ENCODE results near the gene ALLC. TPM values are rescaled to one million over a fixed set of nuclear protein-coding genes. Genes with fewer than 3 reads are reported as not detected.

The ALLC gene
- total and polyA plus RNA-seq, 10 donors: not detected

DNA sequence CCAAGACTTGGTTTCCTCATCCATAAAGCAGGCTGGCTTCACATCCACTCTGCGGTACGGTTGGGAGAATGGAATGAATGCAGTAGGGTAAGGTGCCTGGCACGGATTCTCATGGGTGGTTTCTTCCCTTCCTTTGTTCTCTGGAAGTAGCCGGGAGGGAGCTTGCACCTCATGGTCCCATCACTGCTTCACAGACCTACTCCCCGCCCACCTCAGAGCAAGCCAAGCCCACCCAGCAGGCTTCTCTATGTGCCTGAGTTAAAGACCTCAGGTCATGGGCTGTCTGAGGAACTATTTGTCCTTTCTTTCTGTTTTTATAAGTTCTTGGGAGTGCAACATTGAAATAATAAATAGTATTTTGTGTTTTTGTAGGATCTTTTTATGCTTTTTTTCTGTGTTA is 48.9 kb downstream of the ALLC start:
- Histone ChIP-seq H3K27me3 (replicated peaks in 1 of 7) (peaks cover 0 to 51% (median 21%) of the 10 kb centered on the region in 7 donors), H3K27ac (no peak overlapping the region)
- 76 to 92% (median 84%) methylated on average over 5 of the region's 5 CpGs for WGBS, 5 donors

DNA sequence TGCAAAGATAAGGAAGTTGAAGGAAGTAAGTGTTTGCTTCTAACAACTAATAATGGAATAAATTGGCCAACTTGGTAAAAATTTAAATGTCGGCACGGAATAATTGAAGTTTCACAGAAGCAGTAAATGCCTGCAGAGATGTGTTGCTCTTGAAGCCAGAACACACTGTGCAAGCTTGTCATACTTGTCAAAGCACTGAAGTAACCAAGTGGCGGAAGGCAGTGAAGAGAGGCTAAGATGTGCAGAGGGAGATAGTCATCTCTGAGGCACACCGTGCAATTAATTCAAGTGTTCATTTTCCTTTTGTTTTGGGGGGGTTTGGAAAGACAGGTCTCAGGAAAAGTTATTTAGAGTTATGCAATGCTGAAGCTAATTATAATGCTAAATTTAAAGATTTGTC is 50.6 kb downstream of the ALLC start:
- 90 to 97% (median 91%) methylated on average over 4 of the region's 4 CpGs for WGBS, 5 donors
- Histone ChIP-seq H3K27ac (no peak overlapping the region), H3K27me3 (replicated peaks in 1 of 7) (peaks cover 0 to 35% (median 8%) of the 10 kb centered on the region in 7 donors), H3K36me3 (no peaks in the 10 kb centered on the region), H3K4me1 (peaks cover 0 to 5% (median 2%) of the 10 kb centered on the region in 6 donors), H3K4me3 (no peak overlapping the region), H3K9me3 (peaks cover 0 to 6% (median 0%) of the 10 kb centered on the region in 8 donors)
- DNase-seq: no peak
- TF ChIP-seq POLR2A (IDR thresholded peaks at IDR 0.05): no peak
- TF ChIP-seq, protein P1, sequence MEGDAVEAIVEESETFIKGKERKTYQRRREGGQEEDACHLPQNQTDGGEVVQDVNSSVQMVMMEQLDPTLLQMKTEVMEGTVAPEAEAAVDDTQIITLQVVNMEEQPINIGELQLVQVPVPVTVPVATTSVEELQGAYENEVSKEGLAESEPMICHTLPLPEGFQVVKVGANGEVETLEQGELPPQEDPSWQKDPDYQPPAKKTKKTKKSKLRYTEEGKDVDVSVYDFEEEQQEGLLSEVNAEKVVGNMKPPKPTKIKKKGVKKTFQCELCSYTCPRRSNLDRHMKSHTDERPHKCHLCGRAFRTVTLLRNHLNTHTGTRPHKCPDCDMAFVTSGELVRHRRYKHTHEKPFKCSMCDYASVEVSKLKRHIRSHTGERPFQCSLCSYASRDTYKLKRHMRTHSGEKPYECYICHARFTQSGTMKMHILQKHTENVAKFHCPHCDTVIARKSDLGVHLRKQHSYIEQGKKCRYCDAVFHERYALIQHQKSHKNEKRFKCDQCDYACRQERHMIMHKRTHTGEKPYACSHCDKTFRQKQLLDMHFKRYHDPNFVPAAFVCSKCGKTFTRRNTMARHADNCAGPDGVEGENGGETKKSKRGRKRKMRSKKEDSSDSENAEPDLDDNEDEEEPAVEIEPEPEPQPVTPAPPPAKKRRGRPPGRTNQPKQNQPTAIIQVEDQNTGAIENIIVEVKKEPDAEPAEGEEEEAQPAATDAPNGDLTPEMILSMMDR (IDR thresholded peaks at IDR 0.05 in 8 of 11, conservative IDR thresholded peaks at IDR 0.05 in 3 of 11): no peak
- TF ChIP-seq POLR2AphosphoS5 (IDR thresholded peaks at IDR 0.05): no peak
- intact Hi-C loops (cut with DNase I; ENCODE audit: low total_unique reads): no loop called here

More for the DNA sequence above, 48.9 kb downstream of the ALLC start:
- intact Hi-C loops (cut with DNase I; ENCODE audit: low total_unique reads): no loop called here
- Histone ChIP-seq H3K36me3 (no peaks in the 10 kb centered on the region), H3K4me3 (no peak overlapping the region), H3K9me3 (peaks cover 0 to 7% (median 0%) of the 10 kb centered on the region in 8 donors), H3K4me1 (peaks cover 0 to 6% (median 2%) of the 10 kb centered on the region in 6 donors)
- DNase-seq: no peak
- TF ChIP-seq POLR2A (IDR thresholded peaks at IDR 0.05) (no peak), POLR2AphosphoS5 (IDR thresholded peaks at IDR 0.05) (no peak)
- TF ChIP-seq, protein P1 (IDR thresholded peaks at IDR 0.05 in 8 of 11, conservative IDR thresholded peaks at IDR 0.05 in 3 of 11): no peak

DNA sequence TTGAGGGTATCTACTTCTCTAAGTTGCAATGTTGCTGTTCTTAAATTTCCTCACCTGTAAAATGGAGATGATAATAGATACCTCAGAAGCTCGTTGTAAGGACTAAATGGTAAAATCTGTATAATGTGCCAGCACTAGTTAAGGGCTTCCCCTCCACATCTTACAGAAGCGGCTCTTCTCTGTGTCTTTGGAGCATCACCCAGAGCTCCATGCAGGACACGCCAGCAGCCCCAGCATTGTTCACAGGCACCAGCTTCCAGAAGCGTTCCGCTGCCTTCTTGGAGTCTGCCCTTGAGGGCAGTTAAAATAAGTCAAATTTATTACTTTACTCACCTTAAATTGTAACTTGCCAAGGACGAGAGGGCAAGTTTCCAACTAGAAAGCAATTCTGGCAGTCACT is 51.2 kb downstream of the ALLC start:
- no peak overlapping the region for H3K27ac ChIP-seq
- H3K4me1 ChIP-seq: no peaks in the 10 kb centered on the region
- H3K27me3 ChIP-seq (replicated peaks in 1 of 7): peaks cover 0 to 29% (median 3%) of the 10 kb centered on the region in 7 donors
- H3K36me3 ChIP-seq: no peaks in the 10 kb centered on the region
- H3K4me3 ChIP-seq: no peak overlapping the region
- 78 to 88% (median 84%) methylated on average over 6 of the region's 6 CpGs for WGBS, 5 donors
- intact Hi-C loops (cut with DNase I; ENCODE audit: low total_unique reads): no loop called here
- H3K9me3 ChIP-seq: peaks cover 0 to 3% (median 0%) of the 10 kb centered on the region in 8 donors
- no peak for DNase-seq
- TF ChIP-seq POLR2AphosphoS5 (IDR thresholded peaks at IDR 0.05) (no peak), POLR2A (IDR thresholded peaks at IDR 0.05) (no peak)
- TF ChIP-seq, protein P1 (IDR thresholded peaks at IDR 0.05 in 8 of 11, conservative IDR thresholded peaks at IDR 0.05 in 3 of 11): no peak

DNA sequence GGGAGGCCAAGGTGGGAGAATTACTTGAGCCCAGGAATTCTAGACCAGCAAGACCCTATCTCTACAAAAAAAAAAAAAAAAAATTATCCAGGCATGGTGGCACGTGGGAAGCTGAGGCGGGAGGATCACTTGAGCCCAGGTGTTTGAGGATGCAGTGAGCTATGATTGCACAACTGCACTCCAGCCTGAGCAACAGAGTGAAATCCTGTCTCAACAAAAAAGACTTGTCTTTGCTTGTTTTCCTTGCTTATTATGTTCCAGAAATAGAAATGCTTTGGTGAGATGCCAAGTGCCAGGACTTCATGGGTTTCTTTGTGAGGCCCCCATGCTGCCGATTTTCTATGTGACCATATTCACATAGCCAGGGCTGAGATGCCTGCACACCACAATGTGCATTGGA is 54.4 kb downstream of the ALLC start:
- no peaks in the 10 kb centered on the region for H3K4me1 ChIP-seq
- no peak for TF ChIP-seq POLR2AphosphoS5 (IDR thresholded peaks at IDR 0.05)
- TF ChIP-seq, protein P1 (IDR thresholded peaks at IDR 0.05 in 8 of 11, conservative IDR thresholded peaks at IDR 0.05 in 3 of 11): no peak
- TF ChIP-seq POLR2A (IDR thresholded peaks at IDR 0.05): no peak
- WGBS, 5 donors: 68 to 78% (median 70%) methylated on average over 3 of the region's 3 CpGs
- H3K27ac ChIP-seq: no peak overlapping the region
- DNase-seq: no peak
- peaks cover 0 to 4% (median 0%) of the 10 kb centered on the region in 7 donors for H3K27me3 ChIP-seq (replicated peaks in 1 of 7)
- H3K36me3 ChIP-seq: no peaks in the 10 kb centered on the region
- no peak overlapping the region for H3K4me3 ChIP-seq
- intact Hi-C loops (cut with DNase I; ENCODE audit: low total_unique reads): no loop called here
- peaks cover 0 to 3% (median 0%) of the 10 kb centered on the region in 8 donors for H3K9me3 ChIP-seq
